CD4-positive, alpha-beta T cell (primary cell): ENCODE results near the gene FHOD1. TPM values are rescaled to one million over a fixed set of nuclear protein-coding genes. Genes with fewer than 3 reads are reported as not detected.

Experiments used
- ATAC-seq: fragments of 200-7000 bp; cut with Tn5 transposase; one replicate; pipeline ENCODE4 v1.10.0; 2022; ENCODE audit warnings: mild to moderate bottlenecking; ENCODE audit not compliant: poor library complexity
- CTCF ChIA-PET: fragments of 350-600 bp; sonication (Branson Sonifier 250); formaldehyde crosslinking; loops from one replicate; lab custom pipeline; 2021; ENCODE audit warnings: antibody characterized with exemption, inconsistent platforms; lab: Charles Lee
- POLR2A ChIA-PET: fragments of 350-600 bp; sonication (Branson Sonifier 250); formaldehyde crosslinking; loops from one replicate; lab custom pipeline; 2021; ENCODE audit warnings: antibody characterized with exemption, inconsistent platforms; lab: Charles Lee
- DNase-seq, 14 experiments: peaks; one replicate each; pipeline ENCODE4 v3.0.0-alpha.2; 2013 to 2020; ENCODE audit warnings: mixed read lengths in 2 of 14
- H3K27ac ChIP-seq, 2 donors: one replicate each; pipeline versions ENCODE4 v1.5.1 to v1.7.0; 2013; ENCODE audit warnings: low read length in 2 of 2, low read depth in 1 of 2, mild to moderate bottlenecking in 1 of 2
- H3K27me3 ChIP-seq, 2 experiments: 1 replicate in 1 of 2; 2 replicates in 1 of 2; pipeline versions ENCODE4 v1.6.1 to v1.7.0; 2013; ENCODE audit warnings: low read length in 2 of 2, control low read depth in 1 of 2, mild to moderate bottlenecking in 1 of 2, moderate library complexity in 1 of 2; ENCODE audit not compliant: insufficient read depth in 2 of 2, control insufficient read depth in 1 of 2
- H3K36me3 ChIP-seq: one replicate; pipeline ENCODE4 v1.6.1; 2013; ENCODE audit warnings: low read length, control low read depth; ENCODE audit not compliant: insufficient read depth
- H3K4me1 ChIP-seq: one replicate; pipeline ENCODE4 v1.6.1; 2013; ENCODE audit warnings: low read length, control low read depth; ENCODE audit not compliant: insufficient read depth
- H3K4me3 ChIP-seq: one replicate; pipeline ENCODE4 v1.5.1; 2013; ENCODE audit warnings: mild to moderate bottlenecking, low read length, moderate library complexity
- H3K9me3 ChIP-seq, 2 experiments: 1 replicate in 1 of 2; 2 replicates in 1 of 2; pipeline versions ENCODE4 v1.6.1 to v1.7.0; 2013; ENCODE audit warnings: low read length in 2 of 2, mild to moderate bottlenecking in 2 of 2, control low read depth in 1 of 2, moderate library complexity in 1 of 2; ENCODE audit not compliant: control insufficient read depth in 1 of 2, insufficient read depth in 1 of 2
- H3K27ac Mint-ChIP-seq: one replicate; pipeline ENCODE4 v1.8.0; 2020; ENCODE audit warnings: mixed read lengths
- H3K27me3 Mint-ChIP-seq: one replicate; pipeline ENCODE4 v1.8.0; 2021; ENCODE audit warnings: mixed read lengths
- H3K36me3 Mint-ChIP-seq: one replicate; pipeline ENCODE4 v1.8.0; 2021; ENCODE audit warnings: low read depth, mixed read lengths
- H3K4me1 Mint-ChIP-seq: one replicate; pipeline ENCODE4 v1.8.0; 2021; ENCODE audit warnings: low read depth, mixed read lengths
- H3K4me3 Mint-ChIP-seq: one replicate; pipeline ENCODE4 v1.8.0; 2020; ENCODE audit warnings: mild to moderate bottlenecking, mixed read lengths
- H3K9me3 Mint-ChIP-seq: one replicate; pipeline ENCODE4 v1.8.0; 2020; ENCODE audit warnings: mixed read lengths
- intact Hi-C, 2 experiments: fragments of 100-400 bp; cut with DNase I in 1 of 2; cut with micrococcal nuclease in 1 of 2; formaldehyde crosslinking; loops; one replicate each; pipeline versions ENCODE4 v1.15.1 to v1.9.0; 2023 to 2025; cut with DNase I, micrococcal nuclease
- total RNA-seq, 174 experiments: library from RNA in 2 of 174; stranded (reverse) in 2 of 174; gene quantifications; one replicate each; pipeline ENCODE4 v1.2.3 and lab custom pipeline; 2021 to 2026
- TF ChIP-seq, protein P1 (sequence below): fragments of 200-600 bp; IDR thresholded peaks from one replicate; pipeline ENCODE4 v1.8.0; 2022; ENCODE audit warnings: antibody characterized with exemption, mild to moderate bottlenecking

FHOD1 gene
- total RNA-seq, 2 experiments from 2014 or later = 21.1 to 26.0 TPM

DNA sequence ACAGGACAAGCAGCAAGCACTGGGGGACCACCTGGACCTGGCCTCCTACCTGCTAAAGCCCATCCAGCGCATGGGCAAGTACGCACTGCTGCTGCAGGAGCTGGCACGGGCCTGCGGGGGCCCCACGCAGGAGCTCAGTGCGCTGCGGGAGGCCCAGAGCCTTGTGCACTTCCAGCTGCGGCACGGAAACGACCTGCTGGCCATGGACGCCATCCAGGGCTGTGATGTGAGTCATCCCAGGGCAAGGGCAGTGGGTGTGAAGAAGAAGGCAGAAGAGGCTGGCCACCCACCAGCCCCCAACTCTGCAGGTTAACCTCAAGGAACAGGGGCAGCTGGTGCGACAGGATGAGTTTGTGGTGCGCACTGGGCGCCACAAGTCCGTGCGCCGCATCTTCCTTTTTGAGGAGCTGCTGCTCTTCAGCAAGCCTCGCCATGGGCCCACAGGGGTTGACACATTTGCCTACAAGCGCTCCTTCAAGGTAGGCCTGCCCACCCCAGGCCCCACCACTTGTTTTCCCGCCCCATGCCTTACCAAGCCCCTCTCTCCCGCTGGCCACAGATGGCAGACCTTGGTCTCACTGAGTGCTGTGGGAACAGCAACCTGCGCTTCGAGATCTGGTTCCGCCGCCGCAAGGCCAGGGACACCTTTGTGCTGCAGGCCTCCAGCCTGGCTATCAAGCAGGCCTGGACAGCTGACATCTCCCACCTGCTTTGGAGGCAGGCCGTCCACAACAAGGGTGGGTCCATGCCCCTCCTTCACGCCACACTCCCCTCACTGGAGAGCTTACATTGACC, 39.4 kb upstream of the FHOD1 start:
- Mint-ChIP-seq H3K36me3 (peaks cover 14% of the 10 kb centered on the region), H3K4me1 (no peaks in the 10 kb centered on the region), H3K9me3 (no peaks in the 10 kb centered on the region), H3K4me3 (no peak overlapping the region), H3K27ac (no peak overlapping the region), H3K27me3 (no peaks in the 10 kb centered on the region)
- Histone ChIP-seq H3K4me1 (peaks cover 14% of the 10 kb centered on the region), H3K36me3 (peaks cover 3% of the 10 kb centered on the region), H3K4me3 (no peak overlapping the region), H3K9me3 (no peaks in the 10 kb centered on the region), H3K27me3 (no peaks in the 10 kb centered on the region), H3K27ac (no peak overlapping the region)
- DNase-seq = no peak
- TF ChIP-seq, protein P1, sequence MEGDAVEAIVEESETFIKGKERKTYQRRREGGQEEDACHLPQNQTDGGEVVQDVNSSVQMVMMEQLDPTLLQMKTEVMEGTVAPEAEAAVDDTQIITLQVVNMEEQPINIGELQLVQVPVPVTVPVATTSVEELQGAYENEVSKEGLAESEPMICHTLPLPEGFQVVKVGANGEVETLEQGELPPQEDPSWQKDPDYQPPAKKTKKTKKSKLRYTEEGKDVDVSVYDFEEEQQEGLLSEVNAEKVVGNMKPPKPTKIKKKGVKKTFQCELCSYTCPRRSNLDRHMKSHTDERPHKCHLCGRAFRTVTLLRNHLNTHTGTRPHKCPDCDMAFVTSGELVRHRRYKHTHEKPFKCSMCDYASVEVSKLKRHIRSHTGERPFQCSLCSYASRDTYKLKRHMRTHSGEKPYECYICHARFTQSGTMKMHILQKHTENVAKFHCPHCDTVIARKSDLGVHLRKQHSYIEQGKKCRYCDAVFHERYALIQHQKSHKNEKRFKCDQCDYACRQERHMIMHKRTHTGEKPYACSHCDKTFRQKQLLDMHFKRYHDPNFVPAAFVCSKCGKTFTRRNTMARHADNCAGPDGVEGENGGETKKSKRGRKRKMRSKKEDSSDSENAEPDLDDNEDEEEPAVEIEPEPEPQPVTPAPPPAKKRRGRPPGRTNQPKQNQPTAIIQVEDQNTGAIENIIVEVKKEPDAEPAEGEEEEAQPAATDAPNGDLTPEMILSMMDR = no peak
- no peak for ATAC-seq
- ChIA-PET POLR2A (no interaction called here), CTCF (no interaction called here)
- intact Hi-C loops = loop anchor here in 1 of 2 experiments (1.0 to 10.0 kb wide), 2 partner anchors 30 to 188 kb away; no protein-coding TSS in a partner anchor

DNA sequence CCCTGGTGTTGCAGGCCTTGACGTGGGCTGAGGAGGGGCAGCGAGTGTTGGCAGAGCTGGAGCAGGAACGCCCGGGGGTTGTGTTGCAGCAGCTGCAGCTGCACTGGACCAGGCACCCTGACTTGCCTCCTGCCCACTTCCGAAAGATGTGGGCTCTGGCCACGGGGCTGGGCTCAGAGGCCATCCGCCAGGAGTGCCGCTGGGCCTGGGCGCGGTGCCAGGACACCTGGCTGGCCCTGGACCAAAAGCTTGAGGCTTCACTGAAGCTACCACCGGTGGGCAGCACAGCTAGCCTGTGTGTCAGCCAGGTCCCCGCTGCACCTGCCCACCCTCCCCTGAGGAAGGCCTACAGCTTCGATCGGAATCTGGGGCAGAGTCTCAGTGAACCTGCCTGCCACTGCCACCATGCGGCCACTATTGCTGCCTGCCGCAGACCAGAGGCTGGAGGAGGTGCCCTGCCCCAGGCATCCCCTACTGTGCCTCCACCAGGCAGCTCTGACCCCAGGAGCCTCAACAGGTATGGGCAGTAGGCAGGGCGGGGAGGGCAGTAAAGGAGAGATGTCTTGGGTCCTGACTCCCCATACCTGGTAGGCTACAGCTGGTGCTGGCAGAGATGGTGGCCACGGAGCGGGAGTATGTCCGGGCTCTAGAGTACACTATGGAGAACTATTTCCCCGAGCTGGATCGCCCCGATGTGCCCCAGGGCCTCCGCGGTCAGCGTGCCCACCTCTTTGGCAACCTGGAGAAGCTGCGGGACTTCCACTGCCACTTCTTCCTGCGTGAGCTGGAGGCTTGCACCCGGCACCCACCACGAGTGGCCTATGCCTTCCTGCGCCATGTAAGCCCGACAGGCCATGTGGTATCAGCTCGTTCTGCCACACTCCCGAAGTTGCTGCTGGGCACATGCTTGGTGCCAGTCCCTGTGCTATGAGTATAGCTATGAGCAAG, 37.7 kb upstream of the FHOD1 start:
- Mint-ChIP-seq H3K27me3 (no peaks in the 10 kb centered on the region), H3K4me3 (no peak overlapping the region), H3K36me3 (peaks cover 14% of the 10 kb centered on the region), H3K9me3 (no peaks in the 10 kb centered on the region), H3K4me1 (no peaks in the 10 kb centered on the region), H3K27ac (no peak overlapping the region)
- POLR2A ChIA-PET = no interaction called here
- DNase-seq (no peak), ATAC-seq (no peak)
- Histone ChIP-seq H3K27ac (no peak overlapping the region), H3K9me3 (no peaks in the 10 kb centered on the region), H3K4me1 (peaks cover 9% of the 10 kb centered on the region), H3K27me3 (no peaks in the 10 kb centered on the region), H3K4me3 (no peak overlapping the region), H3K36me3 (peaks cover 3% of the 10 kb centered on the region)
- intact Hi-C loops = loop anchor here in 1 of 2 experiments (10.0 kb wide), 1 partner anchor 190 kb away; no protein-coding TSS in a partner anchor
- CTCF ChIA-PET = no interaction called here
- TF ChIP-seq, protein P1 = no peak

DNA sequence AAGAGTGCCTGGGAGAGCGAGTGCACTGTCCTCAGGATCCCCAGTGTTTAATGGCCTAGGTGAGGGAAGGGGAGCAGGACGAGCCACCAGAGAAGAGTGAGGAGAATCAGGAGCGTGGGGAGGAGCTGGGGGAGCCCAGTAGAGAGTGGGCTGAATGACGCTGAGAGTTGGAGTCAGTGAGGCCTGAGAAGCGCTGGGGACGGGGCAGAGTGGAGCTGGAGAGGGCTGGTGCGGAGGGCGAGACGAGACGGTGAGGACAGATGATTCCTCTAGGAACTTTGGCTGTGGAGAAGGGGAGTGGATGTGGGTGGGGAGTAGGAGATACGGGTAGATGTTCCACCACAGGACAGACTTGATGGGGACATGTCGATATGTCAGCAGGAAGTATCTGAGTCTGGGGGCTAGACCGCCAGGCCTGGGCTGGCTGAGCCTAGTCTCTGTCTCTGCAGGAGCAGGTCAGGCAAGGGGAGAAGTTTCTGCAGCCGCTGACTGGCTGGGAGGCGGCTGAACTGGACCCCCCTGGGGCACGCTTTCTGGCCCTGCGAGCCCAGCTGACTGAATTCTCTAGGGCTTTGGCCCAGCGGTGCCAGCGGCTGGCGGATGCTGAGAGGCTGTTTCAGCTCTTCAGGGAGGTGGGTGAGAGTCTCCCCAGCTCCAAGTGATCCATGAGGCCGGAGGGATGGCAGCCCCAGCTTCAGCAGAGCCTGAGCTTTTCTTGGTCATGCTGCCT, 36.7 kb upstream of the FHOD1 start:
- no peaks in the 10 kb centered on the region for H3K9me3 Mint-ChIP-seq
- peaks cover 3% of the 10 kb centered on the region for H3K36me3 ChIP-seq
- CTCF ChIA-PET = no interaction called here
- ATAC-seq (no peak), DNase-seq (no peak)
- H3K27ac ChIP-seq = no peak overlapping the region
- TF ChIP-seq, protein P1 = no peak
- H3K27ac Mint-ChIP-seq = no peak overlapping the region
- intact Hi-C loops = loop anchor here in 1 of 2 experiments (10.0 kb wide), 1 partner anchor 191 kb away; no protein-coding TSS in a partner anchor
- H3K9me3 ChIP-seq = no peaks in the 10 kb centered on the region
- POLR2A ChIA-PET = no interaction called here
- no peaks in the 10 kb centered on the region for H3K4me1 Mint-ChIP-seq
- peaks cover 14% of the 10 kb centered on the region for H3K36me3 Mint-ChIP-seq
- no peaks in the 10 kb centered on the region for H3K27me3 Mint-ChIP-seq
- H3K4me3 ChIP-seq = no peak overlapping the region
- no peaks in the 10 kb centered on the region for H3K27me3 ChIP-seq
- H3K4me1 ChIP-seq = peaks cover 9% of the 10 kb centered on the region
- H3K4me3 Mint-ChIP-seq = no peak overlapping the region
